OCI-LY1 (cell line): ENCODE results near the gene TRPV4.

Experiments used
- H2AFZ ChIP-seq: fragments of 200-600 bp; sonication (generic), shearing (Covaris generic); 2 replicates; pipeline ENCODE4 v1.6.0; 2014; ENCODE audit warnings: antibody characterized with exemption, mild to moderate bottlenecking, low read length
- H3F3A ChIP-seq: fragments of 200-600 bp; sonication (generic), shearing (Covaris generic); 2 replicates; pipeline ENCODE4 v1.6.0; 2014; ENCODE audit warnings: mild to moderate bottlenecking, antibody characterized with exemption, low read length, moderate library complexity; ENCODE audit not compliant: insufficient read depth
- H3K27ac ChIP-seq: fragments of 200-600 bp; sonication (generic); 2 replicates; pipeline ENCODE4 v1.5.1; 2014; ENCODE audit warnings: low read length, mixed run types, mild to moderate bottlenecking, low read depth; ENCODE audit not compliant: poor library complexity, severe bottlenecking
- H3K27me3 ChIP-seq: fragments of 200-600 bp; sonication (generic); 2 replicates; pipeline ENCODE4 v1.6.0; 2014; ENCODE audit warnings: antibody characterized with exemption, mild to moderate bottlenecking, low read length, moderate library complexity; ENCODE audit not compliant: insufficient read depth
- H3K36me3 ChIP-seq: fragments of 200-600 bp; sonication (generic); 2 replicates; pipeline ENCODE4 v1.6.1; 2014; ENCODE audit warnings: mild to moderate bottlenecking, antibody characterized with exemption, low read length, moderate library complexity, mixed read lengths; ENCODE audit not compliant: insufficient read depth
- H3K4me1 ChIP-seq: fragments of 200-600 bp; sonication (generic); 2 replicates; pipeline ENCODE4 v1.5.1; 2014; ENCODE audit warnings: mild to moderate bottlenecking, low read length, moderate library complexity; ENCODE audit not compliant: insufficient read depth, severe bottlenecking
- H3K4me2 ChIP-seq: fragments of 200-600 bp; sonication (generic), shearing (Covaris generic); 2 replicates; pipeline ENCODE4 v1.6.1; 2014; ENCODE audit warnings: low read length
- H3K4me3 ChIP-seq: fragments of 200-600 bp; sonication (generic); 2 replicates; pipeline ENCODE4 v1.5.1; 2014; ENCODE audit warnings: low read length, low read depth, mild to moderate bottlenecking, mixed read lengths; ENCODE audit not compliant: poor library complexity, severe bottlenecking
- H3K79me2 ChIP-seq: fragments of 200-600 bp; shearing (Covaris generic); 2 replicates; pipeline ENCODE4 v1.6.1; 2016; ENCODE audit warnings: mixed run types, low read length, mixed read lengths; ENCODE audit not compliant: insufficient read depth
- H3K9ac ChIP-seq: fragments of 200-600 bp; sonication (generic), shearing (Covaris generic); 2 replicates; pipeline ENCODE4 v1.6.1; 2014; ENCODE audit warnings: mild to moderate bottlenecking, low read length, mixed read lengths
- H3K9me2 ChIP-seq: fragments of 200-600 bp; sonication (generic), shearing (Covaris generic); 2 replicates; pipeline ENCODE4 v1.6.1; 2014; ENCODE audit warnings: low read depth, mild to moderate bottlenecking, low read length, mixed read lengths
- H3K9me3 ChIP-seq: fragments of 200-600 bp; shearing (Covaris generic); 2 replicates; pipeline ENCODE4 v1.6.1; 2014; ENCODE audit warnings: low read length, mixed read lengths
- H4K20me1 ChIP-seq: fragments of 200-600 bp; sonication (generic), shearing (Covaris generic); 2 replicates; pipeline ENCODE4 v1.6.0; 2016; ENCODE audit warnings: mild to moderate bottlenecking, low read length; ENCODE audit not compliant: insufficient read depth
- EZH2 ChIP-seq: fragments of 200-600 bp; sonication (generic), shearing (Covaris generic); IDR thresholded peaks from 2 replicates; pipeline ENCODE4 v1.8.0; 2017; ENCODE audit warnings: borderline replicate concordance, mixed run types, mild to moderate bottlenecking, antibody characterized with exemption, low read length, moderate library complexity, mixed read lengths
- TF ChIP-seq, protein P1 (sequence below): fragments of 200-600 bp; sonication (generic), shearing (Covaris generic); IDR thresholded peaks from 2 replicates; pipeline ENCODE4 v1.5.1; 2017; ENCODE audit warnings: mild to moderate bottlenecking, antibody characterized with exemption, low read length, moderate library complexity, mixed read lengths

TRPV4 gene

DNA sequence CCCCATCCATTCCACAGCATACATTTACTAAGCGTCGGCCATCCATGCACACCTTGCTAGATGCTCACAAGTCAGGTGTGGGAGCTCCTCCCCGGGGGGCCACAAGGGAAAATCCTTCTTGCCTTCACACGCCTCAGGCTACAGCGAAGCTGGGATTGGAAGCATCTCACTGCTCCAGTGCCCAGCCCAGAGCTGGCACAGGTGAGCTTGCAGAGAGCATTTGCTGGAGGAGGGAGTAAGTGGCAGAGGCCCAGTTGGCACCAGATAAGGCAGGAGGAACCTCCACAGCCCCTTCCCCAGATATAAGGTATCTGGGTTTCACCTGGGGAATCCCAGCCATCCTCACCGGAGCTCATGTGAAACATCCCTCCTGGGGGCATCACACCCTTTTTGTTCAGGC, 1.8 kb downstream of the TRPV4 start:
- H3K4me1 ChIP-seq = no peaks in the 10 kb centered on the region
- H3K4me3 ChIP-seq = no peak overlapping the region
- no peak overlapping the region for H3K4me2 ChIP-seq
- H3K27me3 ChIP-seq = no peaks in the 10 kb centered on the region
- H3K9me2 ChIP-seq = no peaks in the 10 kb centered on the region
- H3K36me3 ChIP-seq = no peaks in the 10 kb centered on the region
- H3K9me3 ChIP-seq = no peaks in the 10 kb centered on the region
- no peak for TF ChIP-seq EZH2
- TF ChIP-seq, protein P1, sequence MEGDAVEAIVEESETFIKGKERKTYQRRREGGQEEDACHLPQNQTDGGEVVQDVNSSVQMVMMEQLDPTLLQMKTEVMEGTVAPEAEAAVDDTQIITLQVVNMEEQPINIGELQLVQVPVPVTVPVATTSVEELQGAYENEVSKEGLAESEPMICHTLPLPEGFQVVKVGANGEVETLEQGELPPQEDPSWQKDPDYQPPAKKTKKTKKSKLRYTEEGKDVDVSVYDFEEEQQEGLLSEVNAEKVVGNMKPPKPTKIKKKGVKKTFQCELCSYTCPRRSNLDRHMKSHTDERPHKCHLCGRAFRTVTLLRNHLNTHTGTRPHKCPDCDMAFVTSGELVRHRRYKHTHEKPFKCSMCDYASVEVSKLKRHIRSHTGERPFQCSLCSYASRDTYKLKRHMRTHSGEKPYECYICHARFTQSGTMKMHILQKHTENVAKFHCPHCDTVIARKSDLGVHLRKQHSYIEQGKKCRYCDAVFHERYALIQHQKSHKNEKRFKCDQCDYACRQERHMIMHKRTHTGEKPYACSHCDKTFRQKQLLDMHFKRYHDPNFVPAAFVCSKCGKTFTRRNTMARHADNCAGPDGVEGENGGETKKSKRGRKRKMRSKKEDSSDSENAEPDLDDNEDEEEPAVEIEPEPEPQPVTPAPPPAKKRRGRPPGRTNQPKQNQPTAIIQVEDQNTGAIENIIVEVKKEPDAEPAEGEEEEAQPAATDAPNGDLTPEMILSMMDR = no peak
- H3F3A ChIP-seq = no peaks in the 10 kb centered on the region
- H3K79me2 ChIP-seq = no peaks in the 10 kb centered on the region
- H3K9ac ChIP-seq = no peak overlapping the region
- no peaks in the 10 kb centered on the region for H4K20me1 ChIP-seq
- no peak overlapping the region for H3K27ac ChIP-seq
- no peak overlapping the region for H2AFZ ChIP-seq

- no peaks in the 10 kb centered on the region for H4K20me1 ChIP-seq
- H3K9ac ChIP-seq = no peak overlapping the region
- H3K27ac ChIP-seq = no peak overlapping the region
- no peaks in the 10 kb centered on the region for H3K4me1 ChIP-seq
- no peaks in the 10 kb centered on the region for H3F3A ChIP-seq
- H3K79me2 ChIP-seq = no peaks in the 10 kb centered on the region
- H3K36me3 ChIP-seq = no peaks in the 10 kb centered on the region
- no peak for TF ChIP-seq EZH2
- TF ChIP-seq, protein P1 = no peak
- no peak overlapping the region for H3K4me3 ChIP-seq
- no peaks in the 10 kb centered on the region for H3K27me3 ChIP-seq
- no peak overlapping the region for H2AFZ ChIP-seq
- no peak overlapping the region for H3K4me2 ChIP-seq
- H3K9me3 ChIP-seq = no peaks in the 10 kb centered on the region
- no peaks in the 10 kb centered on the region for H3K9me2 ChIP-seq
These were observed 2.5 kb downstream of the TRPV4 start for GRCh38 chr12:109830718-109831117.

DNA sequence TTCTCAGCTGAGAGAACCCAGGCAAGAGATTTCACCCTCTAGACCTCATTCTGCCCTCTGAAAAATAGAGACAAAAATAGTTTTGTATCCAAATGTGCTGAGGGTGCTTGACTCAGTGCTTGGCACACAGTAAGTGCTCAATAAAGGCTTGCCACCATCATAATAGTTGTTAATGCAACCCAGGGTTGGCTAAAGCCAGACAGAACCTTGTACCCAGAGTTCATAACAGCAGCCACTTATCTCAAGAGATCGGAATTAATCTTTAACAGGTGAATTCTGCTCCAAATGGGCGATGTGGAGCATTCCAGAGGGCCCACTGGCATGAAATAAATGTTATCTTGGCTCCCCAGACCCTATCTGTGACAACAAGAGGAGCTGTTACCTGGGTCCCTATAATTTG, 2.9 kb downstream of the TRPV4 start:
- Histone ChIP-seq H3K4me2 (no peak overlapping the region), H3K9ac (no peak overlapping the region), H3K36me3 (no peaks in the 10 kb centered on the region), H3K27ac (no peak overlapping the region), H3K4me1 (no peaks in the 10 kb centered on the region), H3K79me2 (no peaks in the 10 kb centered on the region), H3K27me3 (no peaks in the 10 kb centered on the region), H3F3A (no peaks in the 10 kb centered on the region), H3K4me3 (no peak overlapping the region), H4K20me1 (no peaks in the 10 kb centered on the region), H3K9me2 (no peaks in the 10 kb centered on the region), H3K9me3 (no peaks in the 10 kb centered on the region), H2AFZ (no peak overlapping the region)
- TF ChIP-seq, protein P1 = no peak
- TF ChIP-seq EZH2 = no peak
